Psoas muscle (tissue), 8 donors: ENCODE results near the gene MCRIP2. TPM values are rescaled to one million over a fixed set of nuclear protein-coding genes. Genes with fewer than 3 reads are reported as not detected.

Experiments
- ATAC-seq, 4 donors: fragments of 200-7000 bp; cut with Tn5 transposase; one replicate each; pipeline ENCODE4 v1.9.1; 2020; ENCODE audit warnings: moderate library complexity in 3 of 4, mild to moderate bottlenecking in 2 of 4
- DNase-seq, 2 donors: peaks; one replicate each; pipeline ENCODE4 v3.0.0-alpha.2; 2020
- H3K27ac ChIP-seq: fragments of 200-600 bp; one replicate; pipeline ENCODE4 v1.8.0; 2022
- H3K27me3 ChIP-seq, 3 donors: fragments of 200-600 bp in 1 of 3; one replicate each; pipeline versions ENCODE4 v1.6.1 to v1.8.0; 2013 to 2022; ENCODE audit warnings: low read length in 2 of 3, mild to moderate bottlenecking in 2 of 3, moderate library complexity in 1 of 3; ENCODE audit not compliant: insufficient read depth in 3 of 3
- H3K36me3 ChIP-seq, 2 donors: fragments of 200-600 bp in 1 of 2; one replicate each; pipeline versions ENCODE4 v1.6.1 to v1.8.0; 2013 to 2022; ENCODE audit warnings: low read depth in 1 of 2, mild to moderate bottlenecking in 1 of 2, moderate library complexity in 1 of 2; ENCODE audit not compliant: insufficient read depth in 1 of 2
- H3K4me1 ChIP-seq: fragments of 200-600 bp; one replicate; pipeline ENCODE4 v1.8.0; 2022
- H3K4me3 ChIP-seq: fragments of 200-600 bp; one replicate; pipeline ENCODE4 v1.8.0; 2022; ENCODE audit warnings: mild to moderate bottlenecking
- H3K9me3 ChIP-seq: fragments of 200-600 bp; one replicate; pipeline ENCODE4 v1.8.0; 2022
- WGBS, 3 donors: extraction: QIAGEN DNeasy Blood & Tissue Kit; methylation state at CpG; one replicate each; pipeline versions ENCODE4 v1.1.6 to v1.1.7; 2013; 5-methylcytosine and 5-hydroxymethylcytosine counted together
- intact Hi-C, 2 donors: fragments of 100-400 bp; cut with DNase I; formaldehyde crosslinking; loops; one replicate each; pipeline versions ENCODE4 v1.11.0 to v1.14.2; 2022
- polyA plus RNA-seq, 3 donors: library from polyadenylated mRNA; stranded (reverse); fragments of 200-250 nt; gene quantifications; one replicate each; pipeline ENCODE4 v1.2.3, GENCODE V29; 2013
- total RNA-seq, 4 donors: library from RNA; stranded (reverse); fragmentation: NEBNext Ultra II Directional in 2 of 4; extraction: Animal tissue kit (Norgen Biotek cat#: 25700) in 2 of 4; gene quantifications; one replicate each; pipeline versions ENCODE4 v1.2.1 to v1.2.4, GENCODE V29; 2021 to 2023
- TF ChIP-seq, protein P1 (sequence below): fragments of 200-600 bp; IDR thresholded peaks from one replicate; pipeline ENCODE4 v1.8.0; 2022; ENCODE audit warnings: antibody characterized with exemption
- donor health status: healthy with polysubstance abuse.
- donor health status: DM: no; HTN: no; CAD: no; lungs with moderate emphysema.
- donor health status: Bipolar disorder and iron deficiency.
- donor health status: healthy.
- donor health status: DM: yes; HTN: yes; CAD: no.
- donor health status: DM: no; HTN: no; CAD: no.
- donor health status: DM: no; HTN: no; CAD: no.
- donor health status: DM: yes; HTN: yes; CAD: no.

The MCRIP2 gene
- total and polyA plus RNA-seq, 7 donors: 61.6 to 124 (median 80.2) TPM

GRCh38 chr16:633336-634050 is 8.1 kb upstream of the MCRIP2 start:
- Histone ChIP-seq H3K9me3 (no peaks in the 10 kb centered on the region), H3K4me1 (peaks cover 40% of the 10 kb centered on the region), H3K4me3 (no peak overlapping the region), H3K36me3 (peaks cover 0 to 20% of the 10 kb centered on the region in 2 donors), H3K27ac (no peak overlapping the region), H3K27me3 (no peaks in the 10 kb centered on the region)
- ATAC-seq (no peak), DNase-seq (peak in 1 of 2 donors; percentile 52)
- 94 to 96% (median 95%) methylated on average over 72 to 74 of the region's 74 CpGs for WGBS, 3 donors
- TF ChIP-seq, protein P1, sequence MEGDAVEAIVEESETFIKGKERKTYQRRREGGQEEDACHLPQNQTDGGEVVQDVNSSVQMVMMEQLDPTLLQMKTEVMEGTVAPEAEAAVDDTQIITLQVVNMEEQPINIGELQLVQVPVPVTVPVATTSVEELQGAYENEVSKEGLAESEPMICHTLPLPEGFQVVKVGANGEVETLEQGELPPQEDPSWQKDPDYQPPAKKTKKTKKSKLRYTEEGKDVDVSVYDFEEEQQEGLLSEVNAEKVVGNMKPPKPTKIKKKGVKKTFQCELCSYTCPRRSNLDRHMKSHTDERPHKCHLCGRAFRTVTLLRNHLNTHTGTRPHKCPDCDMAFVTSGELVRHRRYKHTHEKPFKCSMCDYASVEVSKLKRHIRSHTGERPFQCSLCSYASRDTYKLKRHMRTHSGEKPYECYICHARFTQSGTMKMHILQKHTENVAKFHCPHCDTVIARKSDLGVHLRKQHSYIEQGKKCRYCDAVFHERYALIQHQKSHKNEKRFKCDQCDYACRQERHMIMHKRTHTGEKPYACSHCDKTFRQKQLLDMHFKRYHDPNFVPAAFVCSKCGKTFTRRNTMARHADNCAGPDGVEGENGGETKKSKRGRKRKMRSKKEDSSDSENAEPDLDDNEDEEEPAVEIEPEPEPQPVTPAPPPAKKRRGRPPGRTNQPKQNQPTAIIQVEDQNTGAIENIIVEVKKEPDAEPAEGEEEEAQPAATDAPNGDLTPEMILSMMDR: no peak
- intact Hi-C loops: loop anchor here in 1 of 2 donors (5.0 kb wide), 1 partner anchor 41 kb away; the partner anchor contains the start of gene RAB40C

- H3K36me3 ChIP-seq: peaks cover 0 to 13% of the 10 kb centered on the region in 2 donors
- ATAC-seq (no peak), DNase-seq (no peak)
- H3K4me3 ChIP-seq: no peak overlapping the region
- H3K4me1 ChIP-seq: peaks cover 40% of the 10 kb centered on the region
- intact Hi-C loops: loop anchor here in 1 of 2 donors (5.0 kb wide), 1 partner anchor 42 kb away; the partner anchor contains the start of gene RAB40C
- WGBS, 3 donors: 85 to 93% (median 89%) methylated on average over 22 of the region's 22 CpGs
- no peaks in the 10 kb centered on the region for H3K27me3 ChIP-seq
- no peak overlapping the region for H3K27ac ChIP-seq
- TF ChIP-seq, protein P1: no peak
- no peaks in the 10 kb centered on the region for H3K9me3 ChIP-seq
These were observed 7.5 kb upstream of the MCRIP2 start for GRCh38 chr16:634051-634670.

- 78 to 86% (median 83%) methylated on average over 2 to 7 of the region's 7 CpGs for WGBS, 3 donors
- H3K27ac ChIP-seq: no peak overlapping the region
- peaks cover 34% of the 10 kb centered on the region for H3K4me1 ChIP-seq
- TF ChIP-seq, protein P1: no peak
- no peaks in the 10 kb centered on the region for H3K27me3 ChIP-seq
- intact Hi-C loops: loop anchor here in 1 of 2 donors (5.0 kb wide), 1 partner anchor 43 kb away; the partner anchor contains the start of gene RAB40C
- H3K4me3 ChIP-seq: peak overlapping the region; percentile 78
- H3K9me3 ChIP-seq: no peaks in the 10 kb centered on the region
- ATAC-seq: no peak
- H3K36me3 ChIP-seq: peaks cover 0 to 13% of the 10 kb centered on the region in 2 donors
- no peak for DNase-seq
These were observed 6.6 kb upstream of the MCRIP2 start for GRCh38 chr16:634996-635395.

DNA sequence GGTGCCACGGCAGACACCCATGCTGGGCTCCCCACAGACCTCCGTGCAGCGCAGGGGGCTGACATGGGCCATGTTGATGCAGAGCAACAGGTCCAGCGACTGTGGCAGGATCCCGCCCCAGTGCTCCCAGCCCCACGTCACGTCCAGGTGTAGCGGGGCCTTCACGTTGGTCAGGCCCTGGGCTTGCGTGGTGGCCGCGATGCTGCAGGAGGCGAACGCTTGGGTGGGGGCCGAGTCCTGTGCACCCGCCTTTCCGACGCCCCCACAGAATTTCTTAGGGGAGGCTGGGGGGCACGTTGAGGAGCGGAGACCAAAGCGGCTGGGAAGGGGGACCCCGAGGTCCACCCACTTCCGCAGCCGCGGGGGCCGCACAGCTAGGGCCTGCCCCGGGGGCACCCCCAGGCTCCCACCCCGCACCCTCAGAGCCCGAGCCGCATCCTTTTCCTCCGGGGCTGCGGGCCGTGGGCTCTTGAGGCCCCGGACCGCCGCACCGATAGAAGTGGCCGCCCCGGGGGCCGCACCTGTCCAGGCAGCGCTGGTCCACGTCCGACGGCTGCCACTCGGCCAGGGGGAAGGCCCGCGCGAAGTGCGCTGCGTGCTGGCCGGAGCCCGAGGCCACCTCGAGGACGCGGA is 5.9 kb upstream of the MCRIP2 start:
- Histone ChIP-seq H3K9me3 (no peaks in the 10 kb centered on the region), H3K4me3 (peak overlapping the region; percentile 78), H3K27me3 (no peaks in the 10 kb centered on the region), H3K4me1 (peaks cover 28% of the 10 kb centered on the region), H3K36me3 (peaks cover 0 to 13% of the 10 kb centered on the region in 2 donors), H3K27ac (peak overlapping the region; percentile 90)
- ATAC-seq (no peak), DNase-seq (no peak)
- intact Hi-C loops: no loop called here
- 4 to 10% (median 7%) methylated on average over 43 to 55 of the region's 55 CpGs for WGBS, 3 donors
- TF ChIP-seq, protein P1: no peak
